IPS-20b (cell line): Measurements from ENCODE around the gene ERC1.

Experiments used
- H3K27ac ChIP-seq: one replicate; pipeline ENCODE4 v1.5.1; 2013; ENCODE audit warnings: low read length
- H3K27me3 ChIP-seq: 2 replicates; pipeline ENCODE4 v1.6.1; 2013; ENCODE audit warnings: mild to moderate bottlenecking, low read length, inconsistent platforms; ENCODE audit not compliant: insufficient read depth
- H3K36me3 ChIP-seq: 2 replicates; pipeline ENCODE4 v1.6.1; 2013; ENCODE audit warnings: low read depth, mild to moderate bottlenecking, inconsistent platforms, low read length, moderate library complexity; ENCODE audit not compliant: insufficient read depth
- H3K4me1 ChIP-seq: 2 replicates; pipeline ENCODE4 v1.6.1; 2013; ENCODE audit warnings: mild to moderate bottlenecking, control low read depth, inconsistent platforms, low read length, moderate library complexity; ENCODE audit not compliant: insufficient read depth
- H3K4me3 ChIP-seq: 2 replicates; pipeline ENCODE4 v1.5.1; 2013; ENCODE audit warnings: mild to moderate bottlenecking, low read length, inconsistent platforms
- H3K9ac ChIP-seq: 2 replicates; pipeline ENCODE4 v1.6.1; 2013; ENCODE audit warnings: low read depth, mild to moderate bottlenecking, inconsistent platforms, low read length, moderate library complexity
- H3K9me3 ChIP-seq: 2 replicates; pipeline ENCODE4 v1.6.1; 2013; ENCODE audit warnings: mild to moderate bottlenecking, low read depth, low read length, inconsistent platforms; ENCODE audit not compliant: insufficient read depth

Gene ERC1

DNA sequence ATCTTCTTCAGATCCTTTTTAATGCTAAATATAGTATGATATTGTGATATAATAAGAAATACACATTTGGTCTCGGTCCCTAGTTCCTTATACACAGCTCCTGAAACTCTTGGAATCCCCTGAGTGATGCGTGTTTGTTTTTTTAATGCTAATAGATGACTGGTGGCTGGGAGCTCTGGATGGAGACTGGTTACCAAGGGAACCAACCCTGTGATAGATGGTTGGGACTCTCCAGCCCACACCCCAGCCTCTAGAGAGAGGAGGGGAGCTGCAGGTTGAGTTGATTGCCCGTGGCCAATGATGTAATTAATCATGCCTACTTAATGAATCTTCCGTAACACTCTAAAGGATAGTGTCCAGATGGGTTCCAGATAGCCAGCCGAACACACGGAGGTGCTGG is 462.8 kb downstream of the ERC1 start:
- H3K4me1 ChIP-seq = no peaks in the 10 kb centered on the region
- H3K9ac ChIP-seq = no peak overlapping the region
- H3K27ac ChIP-seq = no peak overlapping the region
- no peaks in the 10 kb centered on the region for H3K9me3 ChIP-seq
- H3K27me3 ChIP-seq = no peaks in the 10 kb centered on the region
- H3K36me3 ChIP-seq = no peaks in the 10 kb centered on the region
- H3K4me3 ChIP-seq = no peak overlapping the region

DNA sequence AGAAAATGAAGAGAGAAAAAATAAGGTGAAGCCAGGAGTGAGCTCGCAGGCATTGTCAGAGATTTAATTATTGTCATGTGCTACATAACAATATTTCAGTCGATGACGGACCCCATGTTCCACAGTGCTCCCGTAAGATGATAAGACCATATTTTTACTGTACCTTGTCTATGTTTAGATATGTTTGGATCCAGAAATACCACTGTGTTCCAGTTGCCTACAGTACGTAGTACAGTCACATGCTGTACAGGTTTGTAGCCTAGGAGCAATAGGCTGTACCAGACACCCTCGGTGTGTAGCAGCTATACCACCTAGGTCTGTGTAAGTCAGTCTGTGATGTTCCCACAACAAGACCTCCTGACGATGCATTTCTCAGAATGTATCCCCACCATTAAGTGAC is 465.9 kb downstream of the ERC1 start:
- Histone ChIP-seq H3K9ac (no peak overlapping the region), H3K9me3 (no peaks in the 10 kb centered on the region), H3K36me3 (no peaks in the 10 kb centered on the region), H3K4me3 (no peak overlapping the region), H3K27ac (no peak overlapping the region), H3K4me1 (no peaks in the 10 kb centered on the region), H3K27me3 (no peaks in the 10 kb centered on the region)

DNA sequence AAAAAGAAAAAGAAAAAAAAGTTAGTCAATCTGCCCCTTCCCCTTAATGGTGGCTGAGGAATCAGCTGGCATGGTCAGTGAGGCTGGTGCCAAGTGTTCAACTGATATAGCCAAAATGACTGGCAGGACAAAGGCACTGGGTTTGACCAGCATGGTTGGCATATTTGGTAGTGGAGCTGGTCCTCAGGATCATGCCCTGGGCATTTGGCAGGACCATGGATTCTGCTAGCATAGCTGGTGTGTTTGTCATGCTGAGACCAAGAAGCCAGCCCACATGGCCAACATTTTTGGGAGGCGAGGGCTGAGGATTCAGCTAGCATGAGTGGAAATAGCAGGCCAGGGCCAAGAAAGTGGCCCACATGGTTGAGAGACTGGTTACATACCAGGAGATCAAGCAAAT is 466.9 kb downstream of the ERC1 start:
- H3K27ac ChIP-seq = no peak overlapping the region
- no peak overlapping the region for H3K9ac ChIP-seq
- no peaks in the 10 kb centered on the region for H3K9me3 ChIP-seq
- H3K4me1 ChIP-seq = no peaks in the 10 kb centered on the region
- H3K27me3 ChIP-seq = no peaks in the 10 kb centered on the region
- H3K36me3 ChIP-seq = no peaks in the 10 kb centered on the region
- no peak overlapping the region for H3K4me3 ChIP-seq

DNA sequence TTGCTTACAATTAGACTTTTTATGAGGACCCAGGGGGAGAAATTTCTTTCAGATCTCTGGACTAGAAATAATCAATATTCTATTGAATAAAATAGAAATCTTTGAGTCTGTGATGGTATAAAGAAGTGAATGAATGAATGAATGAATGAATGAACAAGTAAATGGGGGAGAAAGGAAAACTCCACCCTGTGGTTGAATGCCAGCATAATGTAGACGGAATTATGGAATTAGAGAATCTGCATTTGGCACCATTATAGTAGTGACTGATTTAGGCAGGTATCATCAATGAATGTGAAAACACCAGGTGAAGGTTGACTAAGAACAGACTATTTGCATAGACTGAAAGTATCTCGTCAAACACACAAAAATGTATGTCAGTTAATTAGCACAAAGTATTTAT is 468.3 kb downstream of the ERC1 start:
- H3K9me3 ChIP-seq = no peaks in the 10 kb centered on the region
- no peak overlapping the region for H3K27ac ChIP-seq
- H3K27me3 ChIP-seq = no peaks in the 10 kb centered on the region
- no peak overlapping the region for H3K4me3 ChIP-seq
- H3K4me1 ChIP-seq = no peaks in the 10 kb centered on the region
- H3K9ac ChIP-seq = no peak overlapping the region
- no peaks in the 10 kb centered on the region for H3K36me3 ChIP-seq

DNA sequence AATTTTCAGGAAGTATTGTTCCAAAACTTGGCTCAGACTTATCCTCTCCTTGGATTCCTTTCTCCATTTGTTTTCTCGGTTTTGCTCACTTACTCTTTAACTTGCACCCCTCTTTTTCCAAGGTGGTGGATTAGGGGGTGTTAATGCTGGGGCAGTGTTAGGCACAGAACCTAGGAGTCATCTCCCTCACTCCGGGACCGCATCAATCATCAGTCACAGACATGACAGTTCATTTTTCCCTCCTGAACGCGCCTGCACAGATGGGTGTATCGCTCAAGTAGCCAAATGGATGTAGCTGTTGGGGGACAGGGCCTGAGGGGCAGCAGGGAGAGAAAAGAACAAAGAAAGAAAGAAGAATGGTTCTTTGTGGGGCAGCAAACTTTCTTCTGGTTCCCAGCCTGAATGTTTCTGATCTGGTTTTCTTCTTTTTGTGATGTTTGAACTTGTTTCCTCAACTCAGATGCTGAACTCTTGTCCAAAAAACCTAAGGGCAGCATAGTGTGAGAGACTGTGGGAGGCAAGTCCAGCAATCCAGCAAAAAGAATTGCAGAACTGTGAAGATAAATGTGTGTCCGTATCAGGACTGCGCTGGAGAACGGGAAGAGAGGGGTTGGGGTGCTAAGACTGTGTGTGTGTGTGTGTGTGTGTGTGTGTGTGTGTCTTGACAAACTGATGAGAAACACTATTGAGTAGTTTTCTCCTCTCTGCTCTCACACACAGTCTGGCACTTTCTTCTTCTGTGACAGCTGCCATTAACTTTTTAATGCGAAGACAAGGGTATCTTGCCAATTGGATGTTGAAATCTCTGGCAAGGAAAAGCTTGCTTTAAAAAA is 472.3 kb downstream of the ERC1 start:
- Histone ChIP-seq H3K4me1 (no peaks in the 10 kb centered on the region), H3K9ac (no peak overlapping the region), H3K36me3 (no peaks in the 10 kb centered on the region), H3K27ac (no peak overlapping the region), H3K4me3 (no peak overlapping the region), H3K27me3 (no peaks in the 10 kb centered on the region), H3K9me3 (no peaks in the 10 kb centered on the region)

DNA sequence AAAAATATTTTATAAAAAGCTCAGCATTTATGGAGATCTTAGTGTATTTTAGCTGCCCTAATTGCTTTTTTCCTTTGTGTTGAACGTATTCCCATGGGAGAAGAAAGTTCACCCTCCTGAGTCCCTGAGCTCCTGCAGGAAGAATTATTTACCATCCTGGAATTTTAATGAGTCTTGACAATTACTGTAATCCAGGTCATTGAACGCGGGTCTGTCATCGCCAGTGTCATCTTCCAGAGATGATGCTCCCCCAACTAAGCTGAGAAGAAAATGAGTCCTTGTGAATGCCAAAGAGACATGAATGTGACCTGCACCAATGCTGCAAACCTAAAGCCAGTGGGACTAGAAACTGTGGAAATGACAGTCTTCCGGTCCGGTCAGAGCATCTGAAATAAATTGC is 473.9 kb downstream of the ERC1 start:
- Histone ChIP-seq H3K36me3 (no peaks in the 10 kb centered on the region), H3K27ac (no peak overlapping the region), H3K27me3 (no peaks in the 10 kb centered on the region), H3K9me3 (no peaks in the 10 kb centered on the region), H3K4me3 (no peak overlapping the region), H3K4me1 (no peaks in the 10 kb centered on the region), H3K9ac (no peak overlapping the region)

DNA sequence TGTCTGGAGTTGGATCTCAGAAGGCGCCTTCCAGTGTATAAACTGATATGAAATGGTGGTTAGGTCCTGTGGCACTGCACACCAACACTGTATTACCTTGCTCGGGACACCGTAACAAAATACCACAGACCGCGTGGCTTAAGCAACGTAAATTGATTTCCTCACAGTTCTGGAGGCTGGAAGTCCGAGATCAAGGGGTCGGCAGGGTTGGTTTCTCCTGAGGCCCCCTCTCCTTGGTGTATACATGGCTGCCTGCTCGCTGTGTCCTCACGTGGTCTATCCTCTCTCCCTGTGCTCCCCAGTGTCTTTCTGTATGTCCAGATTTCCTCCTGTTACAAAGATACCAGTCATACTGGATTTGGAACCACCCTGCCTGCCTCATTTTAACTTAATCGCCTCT is 475.0 kb downstream of the ERC1 start:
- Histone ChIP-seq H3K27me3 (no peaks in the 10 kb centered on the region), H3K36me3 (no peaks in the 10 kb centered on the region), H3K4me1 (no peaks in the 10 kb centered on the region), H3K9ac (no peak overlapping the region), H3K9me3 (no peaks in the 10 kb centered on the region), H3K4me3 (no peak overlapping the region), H3K27ac (no peak overlapping the region)

DNA sequence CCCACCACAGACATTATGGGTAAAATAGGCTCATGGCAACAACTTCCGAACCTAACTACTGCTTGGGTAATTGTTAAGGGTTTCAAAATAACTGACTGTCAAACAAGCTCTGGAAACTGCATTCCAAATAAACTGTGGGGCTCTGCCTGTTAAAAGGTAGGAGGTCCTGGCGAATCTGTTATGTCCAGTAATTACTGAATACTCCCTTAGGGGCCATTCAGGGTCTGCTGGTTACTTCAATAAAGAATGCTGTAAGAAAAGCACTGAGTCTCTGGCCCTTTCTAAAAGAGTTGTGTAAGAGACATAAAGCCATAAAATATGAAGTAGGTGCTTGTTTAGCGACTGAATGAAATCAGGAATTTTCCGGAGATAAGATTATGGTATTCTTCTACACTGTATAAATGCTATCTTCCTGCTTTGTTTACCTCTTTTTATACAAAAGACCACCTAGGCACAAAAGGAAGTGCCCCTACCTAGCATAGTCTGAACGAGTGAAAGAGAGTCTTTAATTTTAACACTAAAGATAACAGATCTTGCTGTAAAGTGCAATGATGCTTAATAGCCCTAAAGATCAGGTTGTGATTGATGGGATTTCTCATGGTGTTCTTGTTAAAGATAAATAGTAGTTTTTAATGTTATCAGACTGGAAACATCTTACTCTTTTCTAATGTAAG is 475.6 kb downstream of the ERC1 start:
- H3K9me3 ChIP-seq = no peaks in the 10 kb centered on the region
- H3K4me3 ChIP-seq = no peak overlapping the region
- H3K36me3 ChIP-seq = no peaks in the 10 kb centered on the region
- no peaks in the 10 kb centered on the region for H3K27me3 ChIP-seq
- no peaks in the 10 kb centered on the region for H3K4me1 ChIP-seq
- no peak overlapping the region for H3K27ac ChIP-seq
- no peak overlapping the region for H3K9ac ChIP-seq

DNA sequence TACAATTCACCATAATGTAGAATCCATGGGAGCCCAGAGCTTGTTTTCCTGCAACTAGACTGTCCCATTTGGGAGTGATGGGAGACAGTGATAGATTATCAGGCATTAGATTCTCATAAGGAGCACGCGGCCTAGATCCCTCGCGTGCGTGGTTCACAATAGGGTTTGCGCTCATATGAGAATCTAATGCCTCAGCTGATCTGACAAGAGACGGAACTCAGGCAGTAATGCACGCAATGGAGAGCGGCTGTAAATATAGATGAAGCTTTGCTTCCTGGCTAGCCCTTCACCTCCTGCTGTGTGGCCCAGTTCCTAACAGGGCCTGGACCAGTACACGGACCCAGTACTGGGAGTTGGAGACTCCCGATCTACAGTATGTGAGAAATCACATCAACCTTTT is 476.7 kb downstream of the ERC1 start:
- Histone ChIP-seq H3K4me1 (no peaks in the 10 kb centered on the region), H3K27ac (no peak overlapping the region), H3K36me3 (no peaks in the 10 kb centered on the region), H3K4me3 (no peak overlapping the region), H3K27me3 (no peaks in the 10 kb centered on the region), H3K9me3 (no peaks in the 10 kb centered on the region), H3K9ac (no peak overlapping the region)

DNA sequence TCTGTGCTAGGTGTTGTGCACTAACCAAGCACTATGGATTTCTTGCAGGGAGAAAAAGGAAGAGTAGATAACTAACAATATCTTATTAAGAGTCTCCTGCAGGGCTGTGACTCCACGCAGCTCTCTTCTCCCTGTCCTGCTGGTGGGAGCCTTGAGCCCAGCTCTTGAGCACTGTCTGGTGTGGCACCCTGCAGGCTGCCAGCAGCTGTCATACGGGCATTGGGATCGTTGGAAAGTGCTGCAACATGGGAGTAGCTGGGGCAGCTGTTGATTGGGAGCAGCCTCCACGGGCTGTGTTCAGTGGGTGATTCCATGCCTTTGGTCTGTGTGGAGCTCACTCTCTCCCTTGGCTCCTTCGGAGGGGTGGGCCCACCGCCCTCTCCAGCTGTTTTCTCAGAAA is 478.0 kb downstream of the ERC1 start:
- no peaks in the 10 kb centered on the region for H3K27me3 ChIP-seq
- peaks cover 4% of the 10 kb centered on the region; the same call in 1 of the 2 replicates for H3K4me1 ChIP-seq
- no peak overlapping the region for H3K27ac ChIP-seq
- no peak overlapping the region for H3K9ac ChIP-seq
- no peaks in the 10 kb centered on the region for H3K36me3 ChIP-seq
- no peak overlapping the region for H3K4me3 ChIP-seq
- H3K9me3 ChIP-seq = no peaks in the 10 kb centered on the region

DNA sequence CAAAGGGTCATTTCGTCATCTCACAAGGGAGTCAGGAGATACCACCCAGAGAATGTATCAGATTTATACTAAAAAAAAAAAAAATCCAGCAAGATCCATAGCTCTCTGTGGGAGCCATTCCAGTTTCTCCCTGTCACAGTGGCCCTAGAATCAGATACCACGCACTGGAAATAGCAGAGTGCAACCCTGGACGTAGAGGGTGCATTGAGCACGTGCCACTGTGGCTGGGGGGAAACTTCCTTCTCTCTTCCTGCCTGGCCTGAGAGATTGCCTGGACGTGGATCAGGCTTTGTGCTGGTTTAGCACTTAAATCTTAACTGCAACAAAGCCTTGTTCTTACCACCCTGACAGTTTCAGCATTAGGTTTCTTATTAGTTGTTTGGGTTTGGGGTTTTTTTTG is 479.0 kb downstream of the ERC1 start:
- Histone ChIP-seq H3K9me3 (no peaks in the 10 kb centered on the region), H3K4me1 (peaks cover 13% of the 10 kb centered on the region; the same call in 1 of the 2 replicates), H3K27ac (no peak overlapping the region), H3K9ac (no peak overlapping the region), H3K36me3 (no peaks in the 10 kb centered on the region), H3K27me3 (no peaks in the 10 kb centered on the region), H3K4me3 (no peak overlapping the region)

DNA sequence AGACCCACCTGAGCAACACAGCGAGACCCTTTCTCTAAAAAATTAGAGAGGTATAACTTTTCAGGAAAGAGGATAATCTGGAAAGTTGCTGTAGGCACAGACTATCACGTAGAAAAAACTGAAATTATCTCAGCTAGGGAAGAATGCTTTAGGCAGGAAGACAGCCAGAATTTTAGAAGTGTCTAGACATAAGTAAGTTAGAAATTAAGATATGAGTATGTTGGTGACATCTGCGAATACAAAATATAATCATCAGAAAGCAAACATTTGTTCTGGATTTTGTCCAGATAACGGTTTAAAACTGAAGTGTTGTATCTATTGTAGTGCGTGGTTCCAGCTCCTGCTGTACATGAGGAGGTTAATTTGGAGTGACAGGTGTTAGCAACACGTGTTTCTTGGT is 480.2 kb downstream of the ERC1 start:
- Histone ChIP-seq H3K4me3 (no peak overlapping the region), H3K9ac (no peak overlapping the region), H3K27me3 (no peaks in the 10 kb centered on the region), H3K36me3 (no peaks in the 10 kb centered on the region), H3K9me3 (no peaks in the 10 kb centered on the region), H3K4me1 (peaks cover 16% of the 10 kb centered on the region; the same call in 1 of the 2 replicates), H3K27ac (no peak overlapping the region)
